LNCaP clone FGC (cell line): ENCODE results near the gene ST6GALNAC6.
"Not testable (repeated sequence)": the region's sequence is repeated elsewhere in the genome, so short reads cannot be mapped to it uniquely, and the experiment has no call there.

Experiments
- DNase-seq: peaks from one replicate; pipeline ENCODE4 v3.0.0-alpha.2; 2011; ENCODE audit warnings: low read depth
- H3K4me3 ChIP-seq: 2 replicates; pipeline ENCODE4 v1.5.1; 2011; ENCODE audit warnings: mild to moderate bottlenecking, low read depth, low read length, control low read depth
- CTCF ChIP-seq: IDR thresholded peaks from 2 replicates; pipeline ENCODE4 v1.5.1; 2012; ENCODE audit warnings: mild to moderate bottlenecking; ENCODE audit not compliant: control insufficient read depth, insufficient read depth; ENCODE audit errors: extremely low read depth

Gene ST6GALNAC6

GRCh38 chr9:127847178-127847510 lies 52.3 kb downstream of the ST6GALNAC6 start:
- TF ChIP-seq CTCF: no peak
- H3K4me3 ChIP-seq: no peak overlapping the region
- no peak for DNase-seq

- TF ChIP-seq CTCF: no peak
- H3K4me3 ChIP-seq: no peak overlapping the region
These were observed 52.8 kb downstream of the ST6GALNAC6 start for GRCh38 chr9:127846443-127847177.

GRCh38 chr9:127845619-127846018 lies 53.8 kb downstream of the ST6GALNAC6 start:
- not testable (repeated sequence) for DNase-seq, H3K4me3 ChIP-seq

More at GRCh38 chr9:127846443-127847177, 52.8 kb downstream of the ST6GALNAC6 start:
- no peak for DNase-seq

- no peak for TF ChIP-seq CTCF
- DNase-seq: no peak
- no peak overlapping the region for H3K4me3 ChIP-seq
These were observed 54.5 kb downstream of the ST6GALNAC6 start for GRCh38 chr9:127844821-127845359.

- TF ChIP-seq CTCF: no peak
- no peak for DNase-seq
These were observed 58.1 kb downstream of the ST6GALNAC6 start for GRCh38 chr9:127841087-127841835.

GRCh38 chr9:127838375-127839078 lies 60.9 kb downstream of the ST6GALNAC6 start:
- no peak for TF ChIP-seq CTCF
- DNase-seq: no peak
- H3K4me3 ChIP-seq: no peak overlapping the region

More at GRCh38 chr9:127841087-127841835, 58.1 kb downstream of the ST6GALNAC6 start:
- H3K4me3 ChIP-seq: no peak overlapping the region

- no peak overlapping the region for H3K4me3 ChIP-seq
- no peak for DNase-seq
- TF ChIP-seq CTCF: no peak
These were observed 62.1 kb downstream of the ST6GALNAC6 start for GRCh38 chr9:127837346-127837745.

GRCh38 chr9:127836561-127836960 lies 62.8 kb downstream of the ST6GALNAC6 start:
- not testable (repeated sequence) for H3K4me3 ChIP-seq, DNase-seq
